HG03060 (cell line): Measurements from ENCODE around the gene GTF2F1.
"Not testable (repeated sequence)": the region's sequence is repeated elsewhere in the genome, so short reads cannot be mapped to it uniquely, and the experiment has no call there.

Experiments
- ATAC-seq: cut with Tn5 transposase; IDR thresholded peaks from one replicate; pipeline ENCODE4 v1.9.1; 2021; ENCODE audit warnings: low read depth, moderate number of reproducible peaks; ENCODE audit not compliant: unreplicated experiment

The GTF2F1 gene

GRCh38 chr19:6393074-6393982, at the start of gene GTF2F1:
Gene GTF2F1, minus strand, starts transcription at chr19:6393164. Its CDS starts 169 bp downstream, at chr19:6392995.
- no peak for ATAC-seq

GRCh38 chr19:6442087-6442688, 49.2 kb upstream of the GTF2F1 start:
- no peak for ATAC-seq

GRCh38 chr19:6440905-6441304, 47.9 kb upstream of the GTF2F1 start:
- ATAC-seq, result no peak

- no peak for ATAC-seq
These were observed 46.8 kb upstream of the GTF2F1 start for GRCh38 chr19:6439743-6440142.

- no peak for ATAC-seq
These were observed 40.7 kb upstream of the GTF2F1 start, which contains the start of gene SLC25A41 for GRCh38 chr19:6433663-6434062. Gene SLC25A41, minus strand, starts transcription at chr19:6433763. Its CDS starts 70 bp downstream, at chr19:6433693.

- no peak for ATAC-seq
These were observed 40.2 kb upstream of the GTF2F1 start for GRCh38 chr19:6433165-6433564.

GRCh38 chr19:6431891-6432290, 38.9 kb upstream of the GTF2F1 start:
- ATAC-seq, result no peak

- ATAC-seq, result no peak
These were observed 36.7 kb upstream of the GTF2F1 start for GRCh38 chr19:6429419-6430221.

- ATAC-seq, result not testable (repeated sequence)
These were observed 35.9 kb upstream of the GTF2F1 start for GRCh38 chr19:6428692-6429418.

GRCh38 chr19:6427131-6427530, 34.2 kb upstream of the GTF2F1 start:
- no peak for ATAC-seq

GRCh38 chr19:6425732-6426620, 33.0 kb upstream of the GTF2F1 start:
- ATAC-seq, result no peak

- ATAC-seq, result peak; percentile 76
These were observed 32.2 kb upstream of the GTF2F1 start for GRCh38 chr19:6424939-6425731.

- no peak for ATAC-seq
These were observed 31.4 kb upstream of the GTF2F1 start, which contains the start of gene KHSRP for GRCh38 chr19:6424195-6424938. Gene KHSRP, minus strand, starts transcription at chr19:6424811. Its CDS starts 110 bp downstream, at chr19:6424701.

GRCh38 chr19:6423499-6424194, 30.7 kb upstream of the GTF2F1 start:
- ATAC-seq, result no peak

GRCh38 chr19:6421075-6422014, 28.4 kb upstream of the GTF2F1 start:
- ATAC-seq, result no peak

- ATAC-seq, result no peak
These were observed 25.6 kb upstream of the GTF2F1 start for GRCh38 chr19:6418562-6418932.
